Measurements from ENCODE around the gene BCOR.

DNA sequence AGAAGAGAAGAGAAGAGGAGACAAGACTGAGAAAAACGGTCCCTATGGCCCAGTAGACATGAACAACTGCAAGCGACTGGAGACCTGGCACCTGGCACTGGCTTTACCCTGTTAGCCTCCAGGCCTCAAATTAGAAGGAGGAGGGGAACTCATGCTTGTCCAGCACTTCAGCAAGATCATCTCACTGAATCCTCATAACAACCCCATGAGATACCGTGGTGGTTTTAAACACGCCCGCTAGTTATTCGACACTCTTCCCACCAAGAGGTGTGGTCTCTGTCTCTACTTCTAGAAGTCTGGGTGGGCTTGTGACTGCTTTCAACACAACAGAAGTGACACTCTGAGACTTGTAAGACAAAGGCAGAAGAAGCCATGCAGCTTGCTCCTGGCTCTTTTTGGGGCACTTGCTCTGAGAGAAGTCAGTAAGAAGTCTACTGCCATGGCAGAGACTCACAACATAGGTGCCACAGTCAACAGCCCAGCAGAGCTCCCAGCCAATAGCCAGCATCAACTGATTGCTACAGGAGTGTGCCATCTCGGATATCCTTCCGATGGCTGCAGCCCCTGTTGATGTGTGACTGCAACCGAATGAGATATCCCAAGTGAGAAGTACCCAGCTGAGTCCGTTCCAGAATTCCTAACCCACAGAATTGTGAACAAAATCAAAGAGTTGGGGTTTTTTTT is 34.0 kb upstream of the BCOR start:
- TF ChIP-seq EZH2phosphoT487 (conservative IDR thresholded peaks at IDR 0.05; ENCODE audit: low read length), result no peak
- TF ChIP-seq, protein P1, sequence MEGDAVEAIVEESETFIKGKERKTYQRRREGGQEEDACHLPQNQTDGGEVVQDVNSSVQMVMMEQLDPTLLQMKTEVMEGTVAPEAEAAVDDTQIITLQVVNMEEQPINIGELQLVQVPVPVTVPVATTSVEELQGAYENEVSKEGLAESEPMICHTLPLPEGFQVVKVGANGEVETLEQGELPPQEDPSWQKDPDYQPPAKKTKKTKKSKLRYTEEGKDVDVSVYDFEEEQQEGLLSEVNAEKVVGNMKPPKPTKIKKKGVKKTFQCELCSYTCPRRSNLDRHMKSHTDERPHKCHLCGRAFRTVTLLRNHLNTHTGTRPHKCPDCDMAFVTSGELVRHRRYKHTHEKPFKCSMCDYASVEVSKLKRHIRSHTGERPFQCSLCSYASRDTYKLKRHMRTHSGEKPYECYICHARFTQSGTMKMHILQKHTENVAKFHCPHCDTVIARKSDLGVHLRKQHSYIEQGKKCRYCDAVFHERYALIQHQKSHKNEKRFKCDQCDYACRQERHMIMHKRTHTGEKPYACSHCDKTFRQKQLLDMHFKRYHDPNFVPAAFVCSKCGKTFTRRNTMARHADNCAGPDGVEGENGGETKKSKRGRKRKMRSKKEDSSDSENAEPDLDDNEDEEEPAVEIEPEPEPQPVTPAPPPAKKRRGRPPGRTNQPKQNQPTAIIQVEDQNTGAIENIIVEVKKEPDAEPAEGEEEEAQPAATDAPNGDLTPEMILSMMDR (IDR thresholded peaks at IDR 0.05; ENCODE audit: insufficient read depth, low read length, poor library complexity, severe bottlenecking), result no peak
